Neuronal stem cell (in vitro differentiated cells): ENCODE results near the gene ACACB.

Experiments used
- DNase-seq: peaks from one replicate; pipeline ENCODE4 v3.0.0-alpha.2; 2013; ENCODE audit warnings: low spot score
- H2AFZ ChIP-seq: one replicate; pipeline ENCODE4 v1.6.1; 2013; ENCODE audit warnings: mild to moderate bottlenecking, low read length, inconsistent platforms
- H2AK5ac ChIP-seq: 2 replicates; pipeline ENCODE4 v1.6.1; 2013; ENCODE audit warnings: low read depth, mild to moderate bottlenecking, inconsistent platforms, low read length, moderate library complexity, mixed read lengths
- H2BK120ac ChIP-seq: 2 replicates; pipeline ENCODE4 v1.6.1; 2013; ENCODE audit warnings: low read depth, mild to moderate bottlenecking, inconsistent platforms, low read length, moderate library complexity, mixed read lengths
- H2BK12ac ChIP-seq: one replicate; pipeline ENCODE4 v1.6.1; 2013; ENCODE audit warnings: low read length, inconsistent platforms
- H2BK15ac ChIP-seq: 2 replicates; pipeline ENCODE4 v1.6.1; 2013; ENCODE audit warnings: mild to moderate bottlenecking, low read length, inconsistent platforms, mixed read lengths
- H2BK5ac ChIP-seq: one replicate; pipeline ENCODE4 v1.6.1; 2013; ENCODE audit warnings: inconsistent platforms, mild to moderate bottlenecking, low read length, moderate library complexity
- H3K14ac ChIP-seq: one replicate; pipeline ENCODE4 v1.6.1; 2013; ENCODE audit warnings: low read length, inconsistent platforms
- H3K18ac ChIP-seq: 2 replicates; pipeline ENCODE4 v1.6.1; 2013; ENCODE audit warnings: low read length, inconsistent platforms
- H3K23ac ChIP-seq: 2 replicates; pipeline ENCODE4 v1.6.1; 2013; ENCODE audit warnings: low read depth, mild to moderate bottlenecking, mixed read lengths, low read length, inconsistent platforms; ENCODE audit not compliant: poor library complexity
- H3K27ac ChIP-seq: replicated peaks from 3 replicates; pipeline ENCODE4 v1.5.1; 2013; ENCODE audit warnings: low read length, inconsistent platforms
- H3K27me3 ChIP-seq, 3 experiments: 2 replicates each; pipeline ENCODE4 v1.6.1; 2013; ENCODE audit warnings: low read length in 3 of 3, mild to moderate bottlenecking in 2 of 3, inconsistent platforms in 1 of 3, low read depth in 1 of 3, mixed read lengths in 1 of 3, moderate library complexity in 1 of 3; ENCODE audit not compliant: control insufficient read depth in 3 of 3, insufficient read depth in 3 of 3
- H3K36me3 ChIP-seq, 2 donors: replicated peaks in 1 of 2; 2 replicates each; pipeline ENCODE4 v1.6.1; 2013; ENCODE audit warnings: low read length in 2 of 2; ENCODE audit not compliant: control insufficient read depth in 2 of 2, insufficient read depth in 2 of 2
- H3K4ac ChIP-seq: 2 replicates; pipeline ENCODE4 v1.6.1; 2013; ENCODE audit warnings: inconsistent platforms, mild to moderate bottlenecking, low read length, moderate library complexity
- H3K4me1 ChIP-seq, 2 donors: 1 replicate in 1 of 2; 2 replicates in 1 of 2; pipeline ENCODE4 v1.6.1; 2013; ENCODE audit warnings: low read length in 2 of 2, low read depth in 1 of 2; ENCODE audit not compliant: control insufficient read depth in 2 of 2, insufficient read depth in 1 of 2
- H3K4me2 ChIP-seq: one replicate; pipeline ENCODE4 v1.6.1; 2013; ENCODE audit warnings: mild to moderate bottlenecking, low read length, inconsistent platforms; ENCODE audit not compliant: insufficient read depth, poor library complexity, severe bottlenecking
- H3K4me3 ChIP-seq, 2 donors: 2 replicates each; pipeline ENCODE4 v1.5.1; 2013; ENCODE audit warnings: low read length in 2 of 2, mild to moderate bottlenecking in 2 of 2, inconsistent platforms in 1 of 2, moderate library complexity in 1 of 2
- H3K79me1 ChIP-seq: one replicate; pipeline ENCODE4 v1.6.1; 2013; ENCODE audit warnings: low read depth, mild to moderate bottlenecking, inconsistent platforms, low read length, moderate library complexity
- H3K9ac ChIP-seq: one replicate; pipeline ENCODE4 v1.6.1; 2013; ENCODE audit warnings: mild to moderate bottlenecking, low read depth, low read length, inconsistent platforms; ENCODE audit not compliant: poor library complexity
- H3K9me3 ChIP-seq, 2 donors: replicated peaks in 1 of 2; 2 replicates each; pipeline versions ENCODE3 to v1.6.1; 2013; ENCODE audit warnings: low read length in 2 of 2, mild to moderate bottlenecking in 2 of 2, inconsistent platforms in 1 of 2, low read depth in 1 of 2, mixed read lengths in 1 of 2, moderate library complexity in 1 of 2; ENCODE audit not compliant: control insufficient read depth in 2 of 2, insufficient read depth in 1 of 2
- H4K8ac ChIP-seq: one replicate; pipeline ENCODE4 v1.6.1; 2013; ENCODE audit warnings: low read depth, mild to moderate bottlenecking, inconsistent platforms, low read length, moderate library complexity
- H4K91ac ChIP-seq: one replicate; pipeline ENCODE4 v1.6.1; 2013; ENCODE audit warnings: low read length, low read depth, mild to moderate bottlenecking, inconsistent platforms; ENCODE audit not compliant: poor library complexity
- WGBS, 2 donors: extraction: QIAGEN DNeasy Blood & Tissue Kit; methylation state at CpG; one replicate each; pipeline ENCODE4 v1.1.7; 2013; ENCODE audit warnings: missing lambda C conversion rate in 2 of 2, mixed read lengths in 1 of 2; ENCODE audit not compliant: insufficient read length in 2 of 2, insufficient replicate concordance in 1 of 2; ENCODE audit errors: extremely low coverage in 2 of 2; 5-methylcytosine and 5-hydroxymethylcytosine counted together

ACACB gene

GRCh38 chr12:109230193-109230592 lies 113.8 kb downstream of the ACACB start:
- Histone ChIP-seq H2BK12ac (no peak overlapping the region), H3K9me3 (no peaks in the 10 kb centered on the region), H2AFZ (no peak overlapping the region), H3K36me3 (no peaks in the 10 kb centered on the region), H3K4ac (no peak overlapping the region), H4K8ac (no peak overlapping the region), H3K27me3 (no peaks in the 10 kb centered on the region), H3K4me2 (no peak overlapping the region), H3K9ac (no peak overlapping the region), H2BK15ac (no peak overlapping the region), H3K4me3 (no peak overlapping the region), H3K79me1 (peaks cover 1% of the 10 kb centered on the region), H2BK5ac (no peak overlapping the region), H4K91ac (no peak overlapping the region), H3K18ac (no peak overlapping the region), H3K4me1 (no peaks in the 10 kb centered on the region), H2AK5ac (no peak overlapping the region), H3K23ac (no peak overlapping the region), H2BK120ac (no peak overlapping the region), H3K14ac (no peak overlapping the region), H3K27ac (no peak overlapping the region)
- no CpG with 5 or more reads among the region's 2 CpGs for WGBS, 2 donors
- no peak for DNase-seq

- H2BK15ac ChIP-seq: no peak overlapping the region
- peak overlapping the region; percentile 6 for H3K14ac ChIP-seq
- H2AFZ ChIP-seq: no peak overlapping the region
- H4K91ac ChIP-seq: no peak overlapping the region
- no peak overlapping the region for H2BK5ac ChIP-seq
- no peak overlapping the region for H3K27ac ChIP-seq
- peaks cover 2 to 7% of the 10 kb centered on the region in 2 donors for H3K36me3 ChIP-seq
- H3K4me3 ChIP-seq: no peak overlapping the region
- peak overlapping the region; percentile 61 for H2AK5ac ChIP-seq
- no peaks in the 10 kb centered on the region for H3K27me3 ChIP-seq
- H3K18ac ChIP-seq: peak overlapping the region; percentile 75
- H4K8ac ChIP-seq: no peak overlapping the region
- no peak overlapping the region for H3K23ac ChIP-seq
- DNase-seq: no peak
- no peak overlapping the region for H3K4ac ChIP-seq
- H2BK120ac ChIP-seq: no peak overlapping the region
- H3K4me1 ChIP-seq: no peaks in the 10 kb centered on the region
- no peak overlapping the region for H3K9ac ChIP-seq
- H3K79me1 ChIP-seq: peaks cover 1% of the 10 kb centered on the region
- H3K4me2 ChIP-seq: no peak overlapping the region
- no CpG with 5 or more reads among the region's 7 CpGs for WGBS, 2 donors
- H2BK12ac ChIP-seq: no peak overlapping the region
- no peaks in the 10 kb centered on the region for H3K9me3 ChIP-seq
Observed at GRCh38 chr12:109232731-109233130, 116.3 kb downstream of the ACACB start.

- Histone ChIP-seq H2BK12ac (no peak overlapping the region), H3K4me3 (no peak overlapping the region), H2BK15ac (no peak overlapping the region), H2AFZ (no peak overlapping the region), H3K79me1 (peaks cover 1% of the 10 kb centered on the region), H3K4me1 (no peaks in the 10 kb centered on the region), H3K18ac (no peak overlapping the region), H3K36me3 (peaks cover 2 to 7% of the 10 kb centered on the region in 2 donors), H3K4me2 (no peak overlapping the region), H4K91ac (no peak overlapping the region), H3K27ac (no peak overlapping the region), H3K9ac (no peak overlapping the region), H3K4ac (no peak overlapping the region), H2AK5ac (no peak overlapping the region), H3K9me3 (no peaks in the 10 kb centered on the region), H3K14ac (no peak overlapping the region), H3K23ac (no peak overlapping the region), H2BK120ac (no peak overlapping the region), H2BK5ac (no peak overlapping the region), H3K27me3 (no peaks in the 10 kb centered on the region), H4K8ac (no peak overlapping the region)
- no CpG with 5 or more reads among the region's 15 CpGs for WGBS, 2 donors
- DNase-seq: no peak
Observed at GRCh38 chr12:109234012-109234411, 117.6 kb downstream of the ACACB start.

- Histone ChIP-seq H2BK5ac (no peak overlapping the region), H3K4me3 (no peak overlapping the region), H3K9ac (no peak overlapping the region), H3K23ac (no peak overlapping the region), H4K91ac (no peak overlapping the region), H4K8ac (no peak overlapping the region), H2BK12ac (no peak overlapping the region), H2AK5ac (no peak overlapping the region), H3K4ac (no peak overlapping the region), H3K79me1 (peaks cover 1% of the 10 kb centered on the region), H2BK15ac (no peak overlapping the region), H3K18ac (no peak overlapping the region), H3K36me3 (peaks cover 4 to 17% of the 10 kb centered on the region in 2 donors), H2AFZ (no peak overlapping the region), H3K14ac (no peak overlapping the region), H3K4me1 (no peaks in the 10 kb centered on the region), H3K4me2 (no peak overlapping the region), H3K9me3 (no peaks in the 10 kb centered on the region), H3K27me3 (no peaks in the 10 kb centered on the region), H2BK120ac (no peak overlapping the region), H3K27ac (no peak overlapping the region)
- DNase-seq: no peak
- no CpG with 5 or more reads among the region's 6 CpGs for WGBS, 2 donors
Observed at GRCh38 chr12:109236257-109236656, 119.9 kb downstream of the ACACB start.
